ENCODE measurements around the gene ADAM22. TPM values are rescaled to one million over a fixed set of nuclear protein-coding genes. Genes with fewer than 3 reads are reported as not detected.

The ADAM22 gene
- total and polyA plus RNA-seq, 2 experiments from 2014 or later, result 2.7 to 18.7 TPM

- TF ChIP-seq ZNF462 (CRISPR knock-in tag; IDR thresholded peaks at IDR 0.05), result no peak
- no peak for TF ChIP-seq ZNF331 (CRISPR knock-in tag; IDR thresholded peaks at IDR 0.05; ENCODE audit: low read depth)
- TF ChIP-seq EZH2phosphoT487 (IDR thresholded peaks at IDR 0.05; ENCODE audit: unreplicated experiment), result no peak
- no peak for TF ChIP-seq POLR2AphosphoS5 (IDR thresholded peaks at IDR 0.05; ENCODE audit: low read depth)
- TF ChIP-seq ETS1 (IDR thresholded peaks at IDR 0.05), result no peak
- TF ChIP-seq REST (IDR thresholded peaks at IDR 0.05; ENCODE audit: unreplicated experiment), result no peak
Observed at GRCh38 chr7:87912121-87912520, 21.9 kb upstream of the ADAM22 start (continued).

Data from GM23338 (cell line).